GM19468 (cell line): Measurements from ENCODE around the gene STX1A.
A peak's percentile ranks its signal among the peaks of the same experiment; 100 is the strongest.

Experiments
- ATAC-seq: cut with Tn5 transposase; IDR thresholded peaks from one replicate; pipeline ENCODE4 v1.9.1; 2021; ENCODE audit warnings: mild to moderate bottlenecking, moderate library complexity, moderate number of reproducible peaks; ENCODE audit not compliant: unreplicated experiment; ENCODE audit errors: extremely low read depth

Gene STX1A

GRCh38 chr7:73718905-73719805, at the start of gene STX1A:
Gene STX1A (minus strand): TSS chr7:73719669. CDS start chr7:73719631, 38 bp downstream.
- no peak for ATAC-seq

- no peak for ATAC-seq
These were observed 49.4 kb upstream of the STX1A start for GRCh38 chr7:73768641-73769480.

GRCh38 chr7:73766556-73767229, 47.2 kb upstream of the STX1A start:
- ATAC-seq, result no peak

- no peak for ATAC-seq
These were observed 43.2 kb upstream of the STX1A start for GRCh38 chr7:73762659-73762999.

GRCh38 chr7:73761854-73762658, 42.6 kb upstream of the STX1A start:
- no peak for ATAC-seq

- no peak for ATAC-seq
These were observed 39.2 kb upstream of the STX1A start for GRCh38 chr7:73758581-73759138.

GRCh38 chr7:73749931-73750776, 30.7 kb upstream of the STX1A start:
- ATAC-seq, result no peak

- no peak for ATAC-seq
These were observed 26.9 kb upstream of the STX1A start for GRCh38 chr7:73746378-73746777.

- no peak for ATAC-seq
These were observed 23.5 kb upstream of the STX1A start for GRCh38 chr7:73742753-73743641.

GRCh38 chr7:73742338-73742752, 22.9 kb upstream of the STX1A start:
- no peak for ATAC-seq

- no peak for ATAC-seq
These were observed 22.1 kb upstream of the STX1A start for GRCh38 chr7:73741600-73741999.

- no peak for ATAC-seq
These were observed 21.3 kb upstream of the STX1A start for GRCh38 chr7:73740771-73741170.

- no peak for ATAC-seq
These were observed 20.7 kb upstream of the STX1A start for GRCh38 chr7:73740212-73740611.

- ATAC-seq, result no peak
These were observed 19.9 kb upstream of the STX1A start for GRCh38 chr7:73739387-73739767.

GRCh38 chr7:73738612-73739386, 19.3 kb upstream of the STX1A start, which contains the start of gene ABHD11:
Gene ABHD11 (minus strand): TSS chr7:73738802. CDS start chr7:73738770, 32 bp downstream.
- peak; percentile 74 for ATAC-seq

- ATAC-seq, result no peak
These were observed 18.7 kb upstream of the STX1A start for GRCh38 chr7:73738220-73738611.
